Osteocyte (in vitro differentiated cells): Measurements from ENCODE around the gene ETV6. TPM values are rescaled to one million over a fixed set of nuclear protein-coding genes. Genes with fewer than 3 reads are reported as not detected.
A peak's percentile ranks its signal among the peaks of the same experiment; 100 is the strongest.

Source experiments
- DNase-seq: peaks from one replicate; pipeline ENCODE4 v3.0.0; 2021; ENCODE audit warnings: mixed read lengths; ENCODE audit not compliant: unreplicated experiment; ENCODE audit errors: extremely low spot score
- H3K27ac Mint-ChIP-seq: one replicate; pipeline ENCODE4 v1.8.0; 2021; ENCODE audit warnings: mild to moderate bottlenecking, mixed read lengths; ENCODE audit not compliant: unreplicated experiment
- H3K27me3 Mint-ChIP-seq: one replicate; pipeline ENCODE4 v1.8.0; 2021; ENCODE audit warnings: mixed read lengths; ENCODE audit not compliant: unreplicated experiment
- H3K36me3 Mint-ChIP-seq: one replicate; pipeline ENCODE4 v1.8.0; 2021; ENCODE audit warnings: mixed read lengths; ENCODE audit not compliant: unreplicated experiment
- H3K4me1 Mint-ChIP-seq: one replicate; pipeline ENCODE4 v1.8.0; 2021; ENCODE audit warnings: mixed read lengths; ENCODE audit not compliant: unreplicated experiment
- H3K4me3 Mint-ChIP-seq: one replicate; pipeline ENCODE4 v1.8.0; 2021; ENCODE audit warnings: mild to moderate bottlenecking, moderate library complexity, mixed read lengths; ENCODE audit not compliant: unreplicated experiment
- H3K9me3 Mint-ChIP-seq: one replicate; pipeline ENCODE4 v1.8.0; 2021; ENCODE audit warnings: mixed read lengths; ENCODE audit not compliant: unreplicated experiment
- total RNA-seq: library from RNA; stranded (reverse); gene quantifications from 2 replicates; pipeline ENCODE4 v1.2.1, GENCODE V29; 2021
- TF ChIP-seq, protein P1 (sequence below): fragments of 200-600 bp; sonication (generic); IDR thresholded peaks from 2 replicates; pipeline ENCODE4 v1.5.0; 2021; ENCODE audit warnings: antibody characterized with exemption, mild to moderate bottlenecking, moderate library complexity

ETV6 gene
- total RNA-seq, 1 donor from 2014 or later = 24.4 TPM

DNA sequence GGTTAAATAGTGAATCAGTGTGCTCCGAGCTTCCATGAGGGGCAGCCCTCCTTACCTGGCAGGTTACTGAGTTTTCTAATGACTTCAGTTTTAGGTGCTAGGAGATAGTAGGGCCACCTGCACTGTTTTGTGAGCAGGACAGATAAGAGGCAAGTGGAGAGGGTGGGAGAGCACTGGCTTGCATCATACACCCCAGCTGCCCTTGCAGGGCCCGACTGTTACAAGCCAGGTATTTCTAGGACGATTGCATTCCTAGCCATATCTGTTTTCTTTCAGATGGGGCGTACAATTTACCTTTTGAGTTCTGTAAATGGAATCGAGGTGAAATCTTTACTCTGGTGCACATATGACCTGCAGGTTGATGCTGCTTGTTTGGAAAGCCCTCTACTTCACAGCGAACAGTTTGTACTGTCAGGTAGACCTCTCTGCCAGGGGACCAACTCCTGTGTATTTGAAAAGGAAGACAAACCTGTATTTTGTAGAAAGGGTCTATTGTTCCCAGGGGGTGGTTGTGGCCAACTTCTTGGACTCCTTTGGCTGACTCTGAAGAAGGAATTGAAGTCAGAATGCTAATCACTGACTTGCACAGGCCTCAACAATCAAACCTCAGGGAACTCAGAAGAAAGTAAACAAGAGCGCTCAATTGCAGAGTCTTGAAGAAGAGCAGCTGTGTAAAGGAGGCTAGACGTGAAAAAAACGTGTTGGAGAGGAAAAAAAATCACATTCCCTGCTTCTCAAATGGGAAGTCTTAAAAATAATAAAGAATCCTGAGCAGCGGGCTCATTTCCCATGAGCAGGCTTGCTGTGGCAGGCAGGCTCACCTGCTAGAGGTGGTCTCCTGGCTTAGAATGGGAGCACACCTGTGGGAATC lies 57.3 kb downstream of the ETV6 start:
- peaks cover 49% of the 10 kb centered on the region for H3K4me1 Mint-ChIP-seq
- H3K36me3 Mint-ChIP-seq = peaks cover 2% of the 10 kb centered on the region
- no peak overlapping the region for H3K4me3 Mint-ChIP-seq
- no peaks in the 10 kb centered on the region for H3K9me3 Mint-ChIP-seq
- H3K27me3 Mint-ChIP-seq = no peaks in the 10 kb centered on the region
- no peak for DNase-seq
- TF ChIP-seq, protein P1, sequence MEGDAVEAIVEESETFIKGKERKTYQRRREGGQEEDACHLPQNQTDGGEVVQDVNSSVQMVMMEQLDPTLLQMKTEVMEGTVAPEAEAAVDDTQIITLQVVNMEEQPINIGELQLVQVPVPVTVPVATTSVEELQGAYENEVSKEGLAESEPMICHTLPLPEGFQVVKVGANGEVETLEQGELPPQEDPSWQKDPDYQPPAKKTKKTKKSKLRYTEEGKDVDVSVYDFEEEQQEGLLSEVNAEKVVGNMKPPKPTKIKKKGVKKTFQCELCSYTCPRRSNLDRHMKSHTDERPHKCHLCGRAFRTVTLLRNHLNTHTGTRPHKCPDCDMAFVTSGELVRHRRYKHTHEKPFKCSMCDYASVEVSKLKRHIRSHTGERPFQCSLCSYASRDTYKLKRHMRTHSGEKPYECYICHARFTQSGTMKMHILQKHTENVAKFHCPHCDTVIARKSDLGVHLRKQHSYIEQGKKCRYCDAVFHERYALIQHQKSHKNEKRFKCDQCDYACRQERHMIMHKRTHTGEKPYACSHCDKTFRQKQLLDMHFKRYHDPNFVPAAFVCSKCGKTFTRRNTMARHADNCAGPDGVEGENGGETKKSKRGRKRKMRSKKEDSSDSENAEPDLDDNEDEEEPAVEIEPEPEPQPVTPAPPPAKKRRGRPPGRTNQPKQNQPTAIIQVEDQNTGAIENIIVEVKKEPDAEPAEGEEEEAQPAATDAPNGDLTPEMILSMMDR = no peak
- peak overlapping the region; percentile 20 for H3K27ac Mint-ChIP-seq

DNA sequence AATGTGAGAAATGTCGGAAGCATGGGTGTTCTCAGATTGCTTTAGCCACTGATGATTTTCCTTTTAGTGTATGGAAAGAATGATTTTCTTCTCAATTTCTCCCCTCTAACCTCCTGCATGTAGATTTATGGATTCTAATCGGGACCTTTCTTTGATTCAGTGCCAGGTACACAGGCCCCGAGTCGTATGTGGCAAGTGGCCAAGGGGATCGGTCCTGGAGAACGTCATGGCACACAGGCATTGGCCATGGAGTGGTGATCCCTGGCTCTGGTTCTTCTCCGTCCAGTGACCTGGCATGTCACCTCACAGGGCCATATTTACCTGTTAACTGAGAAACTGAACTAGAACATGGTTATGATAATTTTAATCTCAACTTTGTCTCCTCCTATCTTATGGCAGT lies 58.1 kb downstream of the ETV6 start:
- TF ChIP-seq, protein P1 = no peak
- no peak overlapping the region for H3K4me3 Mint-ChIP-seq
- H3K9me3 Mint-ChIP-seq = no peaks in the 10 kb centered on the region

DNA sequence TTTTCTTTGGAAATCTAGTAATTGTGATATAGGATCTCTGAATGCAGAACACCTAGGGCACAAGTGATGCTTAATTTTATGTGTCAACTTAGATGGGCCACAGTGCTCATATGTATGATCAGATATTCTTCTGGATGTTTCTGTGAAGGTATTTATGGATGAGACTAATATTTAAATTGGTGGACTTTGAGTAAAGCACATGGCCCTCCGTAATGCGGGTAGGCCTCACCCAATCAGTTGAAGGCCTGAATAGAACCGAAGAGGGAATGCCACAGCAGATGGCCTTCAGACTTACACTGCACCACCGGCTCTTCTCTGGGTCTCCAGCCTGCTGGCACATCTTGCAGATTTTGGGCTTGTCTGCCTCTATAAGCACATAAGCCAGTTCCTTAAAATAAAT lies 60.0 kb downstream of the ETV6 start:
- no peaks in the 10 kb centered on the region for H3K9me3 Mint-ChIP-seq
- no peak overlapping the region for H3K27ac Mint-ChIP-seq
- no peaks in the 10 kb centered on the region for H3K27me3 Mint-ChIP-seq
- H3K4me3 Mint-ChIP-seq = no peak overlapping the region
- TF ChIP-seq, protein P1 = no peak
- no peak for DNase-seq
- peaks cover 52% of the 10 kb centered on the region for H3K4me1 Mint-ChIP-seq
- H3K36me3 Mint-ChIP-seq = peaks cover 5% of the 10 kb centered on the region

More for the DNA sequence above, 58.1 kb downstream of the ETV6 start:
- no peak for DNase-seq
- peaks cover 53% of the 10 kb centered on the region for H3K4me1 Mint-ChIP-seq
- H3K36me3 Mint-ChIP-seq = peaks cover 2% of the 10 kb centered on the region
- no peaks in the 10 kb centered on the region for H3K27me3 Mint-ChIP-seq
- no peak overlapping the region for H3K27ac Mint-ChIP-seq

DNA sequence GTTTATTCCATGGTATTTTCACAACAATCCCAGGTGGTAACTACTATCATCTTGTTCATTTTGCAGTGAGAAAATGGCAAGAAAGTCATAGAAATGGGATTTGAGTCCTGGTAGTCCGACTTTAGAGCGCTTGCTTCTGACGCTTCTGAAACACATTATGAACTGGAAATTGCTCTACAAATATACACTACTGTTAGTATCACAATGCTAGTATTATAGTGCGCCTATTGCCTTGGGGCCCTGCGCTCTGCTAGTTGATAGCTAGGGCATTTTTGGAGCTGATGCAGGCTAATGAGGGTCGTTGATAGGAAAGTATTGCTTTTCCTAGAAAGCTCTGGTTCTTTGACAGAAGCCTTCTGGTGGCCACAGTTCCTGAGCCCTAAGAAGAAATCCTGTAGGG lies 61.0 kb downstream of the ETV6 start:
- H3K36me3 Mint-ChIP-seq = peaks cover 7% of the 10 kb centered on the region
- no peaks in the 10 kb centered on the region for H3K27me3 Mint-ChIP-seq
- no peak for DNase-seq
- TF ChIP-seq, protein P1 = no peak
- H3K4me1 Mint-ChIP-seq = peaks cover 46% of the 10 kb centered on the region
- H3K4me3 Mint-ChIP-seq = no peak overlapping the region
- no peak overlapping the region for H3K27ac Mint-ChIP-seq
- H3K9me3 Mint-ChIP-seq = no peaks in the 10 kb centered on the region

DNA sequence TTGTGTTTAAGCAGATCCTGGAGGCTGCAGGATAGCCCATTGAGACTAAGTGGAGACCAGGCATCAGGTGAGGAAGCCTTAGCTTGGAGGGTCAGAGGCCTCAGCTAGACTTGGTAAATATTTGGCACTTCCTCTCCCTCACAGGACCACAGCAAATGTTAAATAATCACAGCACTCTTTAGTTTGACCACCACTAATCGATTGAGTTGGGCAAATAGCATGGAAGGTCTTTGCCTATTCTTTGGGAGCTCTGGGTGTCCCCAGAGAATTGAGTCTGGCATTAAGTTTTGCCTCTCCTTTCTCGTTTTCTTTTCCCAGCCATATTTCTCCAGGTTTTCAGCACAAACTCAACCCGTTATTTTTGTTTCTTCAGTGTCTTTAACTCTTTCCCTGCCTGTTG lies 61.4 kb downstream of the ETV6 start:
- H3K4me1 Mint-ChIP-seq = peaks cover 41% of the 10 kb centered on the region

More for the DNA sequence above, 61.4 kb downstream of the ETV6 start:
- no peak overlapping the region for H3K4me3 Mint-ChIP-seq
- DNase-seq = no peak
- no peak overlapping the region for H3K27ac Mint-ChIP-seq
- TF ChIP-seq, protein P1 = no peak
- no peaks in the 10 kb centered on the region for H3K27me3 Mint-ChIP-seq
- no peaks in the 10 kb centered on the region for H3K9me3 Mint-ChIP-seq
- peaks cover 10% of the 10 kb centered on the region for H3K36me3 Mint-ChIP-seq
